HG02571 (cell line): ENCODE measurements around the gene TAF1C.

ENCODE experiments used
- ATAC-seq: cut with Tn5 transposase; IDR thresholded peaks from one replicate; pipeline ENCODE4 v1.9.1; 2021; ENCODE audit warnings: mild to moderate bottlenecking, moderate library complexity; ENCODE audit not compliant: unreplicated experiment

The TAF1C gene

GRCh38 chr16:84161801-84162200 lies 25.1 kb downstream of the TAF1C start:
- no peak for ATAC-seq

GRCh38 chr16:84161037-84161436 lies 25.8 kb downstream of the TAF1C start:
- no peak for ATAC-seq

DNA sequence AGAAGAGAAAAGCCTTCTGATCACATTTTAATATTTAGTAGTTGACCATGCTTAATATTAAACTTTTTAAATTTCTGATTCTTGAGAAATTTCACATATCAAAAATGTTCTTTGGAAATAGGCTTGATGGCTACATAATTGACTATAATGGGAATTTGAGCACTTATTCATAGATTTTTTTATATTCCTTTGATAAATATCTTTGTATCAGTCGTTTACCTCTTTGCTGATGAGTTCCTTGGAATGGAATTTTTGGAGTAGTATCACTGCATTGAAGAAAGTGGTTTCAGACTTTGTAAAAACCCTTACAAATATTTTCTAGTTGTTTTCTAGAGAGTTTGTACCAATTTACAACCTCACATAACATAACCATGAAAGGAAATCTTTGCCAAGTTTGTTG lies 27.1 kb downstream of the TAF1C start:
- no peak for ATAC-seq

- no peak for ATAC-seq
Measured at GRCh38 chr16:84159007-84159406, 27.9 kb downstream of the TAF1C start.

DNA sequence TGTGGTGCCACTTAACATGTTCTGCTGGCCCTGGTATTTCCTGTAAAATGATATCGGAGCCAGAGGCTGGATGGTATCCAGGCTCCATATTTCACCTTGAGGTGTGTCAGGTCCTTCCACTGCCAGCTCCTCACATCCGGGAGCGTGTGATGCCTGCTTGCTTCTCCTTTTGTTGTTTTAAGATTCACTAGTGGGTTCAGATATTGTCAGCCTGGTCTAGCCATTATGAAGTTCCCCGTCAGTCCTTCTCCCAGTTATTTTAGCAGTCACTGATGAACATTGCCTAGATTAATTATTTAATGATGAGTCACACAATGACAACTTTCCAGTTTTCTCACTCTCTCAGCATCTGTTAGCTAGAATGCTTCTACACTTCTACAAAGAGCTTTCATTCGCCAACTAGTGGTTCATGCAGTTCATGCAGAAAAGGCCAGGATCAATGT lies 30.5 kb downstream of the TAF1C start:
- no peak for ATAC-seq

DNA sequence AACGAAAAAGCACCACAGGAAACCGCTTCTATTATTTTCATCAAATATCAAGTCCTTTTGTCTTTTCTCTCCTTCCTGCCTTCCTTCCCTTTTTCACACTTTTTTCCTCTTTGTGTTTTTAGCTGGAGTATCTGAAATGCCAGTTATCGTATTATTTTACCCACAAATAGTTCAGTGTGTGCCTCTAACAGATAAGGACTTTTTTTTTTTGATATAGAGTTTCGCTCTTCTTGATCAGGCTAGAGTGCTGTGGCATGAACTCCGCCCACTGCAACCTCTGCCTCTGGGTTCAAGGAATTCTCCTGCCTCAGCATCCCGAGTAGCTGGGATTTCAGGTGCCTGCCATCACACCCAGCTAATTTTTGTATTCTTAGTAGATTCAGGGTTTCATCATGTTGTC lies 31.1 kb downstream of the TAF1C start:
- no peak for ATAC-seq

DNA sequence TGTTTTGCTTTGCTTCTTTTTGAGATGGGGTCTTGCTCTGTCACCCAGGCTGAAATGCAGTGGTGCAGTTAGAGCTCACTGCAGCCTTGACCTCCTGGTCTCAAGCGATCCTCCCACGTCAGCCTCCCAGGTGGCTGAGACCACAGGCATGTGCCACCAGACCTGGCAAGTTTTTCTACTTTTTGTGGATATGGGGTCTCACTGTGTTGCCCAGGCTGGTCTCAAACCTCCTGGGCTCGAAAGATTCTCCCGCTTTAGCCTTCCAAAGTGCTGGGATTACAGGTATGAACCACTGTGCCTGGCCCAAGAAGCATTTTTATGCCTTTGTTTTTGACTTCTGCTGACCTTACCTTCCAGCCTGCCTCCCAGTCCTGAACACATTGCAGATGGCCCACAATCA lies 31.6 kb downstream of the TAF1C start:
- ATAC-seq: no peak

DNA sequence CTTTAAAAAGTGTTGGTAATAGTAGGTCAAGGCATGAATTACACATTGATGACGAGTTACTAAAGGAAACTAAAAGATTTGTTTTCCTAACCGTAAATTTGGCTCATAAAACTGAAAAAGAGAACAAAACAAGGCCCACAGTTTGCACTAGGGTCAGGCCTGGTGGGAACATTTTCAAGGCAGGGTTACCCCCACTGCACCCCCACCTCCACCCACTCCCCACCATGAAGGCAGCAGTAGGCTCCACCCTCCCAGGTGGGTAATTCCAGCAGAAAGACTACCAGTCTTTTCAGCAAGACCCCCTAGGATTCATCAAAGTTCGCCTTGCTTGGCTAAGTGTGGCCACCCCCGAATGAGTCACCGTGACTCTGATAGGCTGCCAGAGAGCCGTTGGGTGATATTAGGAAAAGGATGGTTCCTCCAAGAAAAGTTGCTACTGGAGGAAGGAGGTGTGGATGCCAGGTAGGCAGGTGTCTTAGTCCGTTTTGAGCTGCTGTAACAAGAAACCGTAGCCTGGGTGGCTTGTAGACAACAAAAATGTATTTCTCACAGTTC lies 33.1 kb downstream of the TAF1C start:
- no peak for ATAC-seq

DNA sequence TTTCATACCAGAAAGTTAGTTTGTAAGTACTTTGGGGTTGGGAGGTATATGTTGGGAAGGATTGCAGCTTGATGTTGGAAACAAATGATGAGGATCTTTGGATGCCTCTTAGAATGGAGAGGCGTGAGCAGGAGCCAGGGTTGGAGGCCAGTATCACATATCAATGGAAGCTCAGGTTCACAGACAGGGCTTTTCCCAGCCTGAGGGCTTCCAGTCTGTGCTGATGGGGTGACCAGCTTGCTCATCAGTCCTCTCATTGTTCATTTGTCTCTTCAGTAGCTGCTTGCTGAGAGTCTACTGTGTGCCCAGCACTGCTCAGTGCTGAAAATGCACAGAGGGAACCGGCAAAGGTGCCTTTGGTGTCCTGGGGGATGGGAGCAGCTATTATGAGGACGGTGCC lies 35.9 kb downstream of the TAF1C start:
- ATAC-seq: no peak

DNA sequence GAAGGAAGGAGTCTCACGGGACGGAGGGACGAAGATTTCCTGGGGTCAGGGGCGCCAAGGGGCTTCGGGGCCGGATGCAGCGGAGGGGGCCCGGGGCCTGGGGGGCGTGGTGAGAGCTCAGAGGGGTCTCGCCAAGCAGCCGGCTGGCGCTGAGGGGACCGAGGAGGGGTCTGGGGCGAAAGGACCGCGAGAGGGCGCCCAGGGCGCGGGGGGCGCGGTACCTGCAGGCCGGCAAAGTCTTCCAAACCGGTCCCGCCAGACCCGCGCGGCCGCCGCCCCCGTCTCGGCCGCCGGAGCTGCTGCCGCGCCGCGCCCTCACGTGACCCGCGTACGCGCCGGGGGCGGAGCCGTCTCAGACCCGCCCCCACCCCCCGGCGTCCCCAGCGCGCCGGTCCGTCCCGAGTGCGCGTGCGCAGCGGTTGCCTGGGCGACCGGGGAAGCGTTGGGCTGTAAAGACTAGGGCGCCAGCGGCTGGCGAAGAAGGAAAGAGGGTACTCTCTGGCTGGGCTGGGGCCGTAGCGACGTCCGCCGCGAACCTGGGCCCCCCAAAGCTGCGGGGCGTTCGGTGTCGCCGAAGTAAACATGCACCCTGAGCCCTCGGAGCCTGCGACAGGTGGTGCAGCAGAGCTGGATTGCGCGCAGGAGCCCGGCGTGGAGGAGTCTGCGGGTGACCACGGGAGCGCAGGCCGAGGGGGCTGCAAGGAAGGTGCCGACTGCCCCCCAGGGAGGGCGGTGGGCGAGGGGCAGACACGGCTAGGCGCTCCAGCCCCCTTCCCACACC lies 41.8 kb downstream of the TAF1C start, which contains the start of the genes DNAAF1 and HSDL1:
DNAAF1 (plus strand) TSS at position 450 of the 781 bp plus-strand sequence; CDS start at position 583, 133 bp downstream.
HSDL1 (minus strand) TSS at position 319 of the 781 bp plus-strand sequence. CDS start 13,856 bp downstream, outside the sequence.
- peak; percentile 71 for ATAC-seq

- no peak for ATAC-seq
Measured at GRCh38 chr16:84144209-84144858, 42.5 kb downstream of the TAF1C start.

DNA sequence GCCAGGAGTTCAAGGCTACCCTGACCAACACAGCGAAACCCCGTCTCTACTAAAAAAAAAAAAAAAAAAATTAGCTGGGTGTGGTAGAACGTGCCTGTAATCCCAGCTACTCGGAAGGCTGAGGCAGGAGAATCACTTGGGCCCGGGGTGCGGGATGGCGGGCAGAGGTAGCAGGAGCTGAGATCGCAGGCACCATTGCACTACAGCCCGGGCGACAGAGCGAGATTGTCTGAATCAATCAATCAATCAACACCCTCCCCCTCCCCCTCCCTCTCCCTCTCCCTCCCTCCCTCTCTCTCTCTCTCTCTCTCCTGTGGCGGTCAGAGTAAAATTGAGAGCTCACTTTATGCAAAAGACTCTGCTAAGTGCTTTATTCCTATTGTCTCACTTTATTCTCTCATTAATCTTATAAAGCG lies 43.1 kb downstream of the TAF1C start:
- no peak for ATAC-seq

GRCh38 chr16:84143081-84143480 lies 43.8 kb downstream of the TAF1C start:
- ATAC-seq: no peak

DNA sequence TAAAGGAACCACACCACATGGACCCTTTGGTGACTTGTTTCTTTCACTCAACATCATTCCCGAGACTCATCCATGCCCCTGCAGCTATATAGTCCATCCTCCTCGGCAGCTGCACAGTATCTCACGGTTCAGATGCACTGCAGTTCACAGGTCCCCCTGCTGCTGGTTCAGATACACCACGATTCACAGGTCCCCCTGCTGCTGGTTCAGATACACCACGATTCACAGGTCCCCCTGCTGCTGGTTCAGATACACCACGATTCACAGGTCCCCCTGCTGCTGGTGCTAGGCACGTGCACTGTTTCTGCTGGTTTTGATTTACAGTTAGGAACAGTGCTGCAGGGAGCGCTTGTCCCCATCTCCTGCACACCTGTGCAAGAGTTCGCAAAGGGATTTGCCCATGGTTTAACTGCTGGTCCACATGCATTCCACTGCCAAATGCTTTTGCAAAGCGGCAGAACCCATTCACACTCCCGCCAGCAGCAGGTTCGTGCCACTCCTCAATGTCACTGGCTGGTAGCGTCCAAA lies 45.6 kb downstream of the TAF1C start:
- ATAC-seq: no peak

GRCh38 chr16:84139628-84140258 lies 47.1 kb downstream of the TAF1C start:
- no peak for ATAC-seq

- ATAC-seq: no peak
Measured at GRCh38 chr16:84138824-84139627, 47.8 kb downstream of the TAF1C start.

DNA sequence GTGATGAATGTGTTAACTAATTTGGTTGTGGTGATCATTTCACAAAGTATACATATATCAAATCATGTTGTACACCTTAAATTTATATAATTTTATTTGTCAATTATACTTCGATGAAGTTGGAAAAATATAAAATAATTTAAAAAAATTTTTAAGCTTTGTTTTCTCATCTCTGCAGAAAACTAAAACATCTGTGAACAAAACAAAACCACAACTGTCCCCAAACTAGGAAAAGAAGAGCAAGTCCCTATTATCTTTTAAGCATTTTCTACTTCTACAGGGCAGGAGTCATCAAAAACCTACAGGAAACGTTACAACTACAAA lies 48.4 kb downstream of the TAF1C start:
- no peak for ATAC-seq

- ATAC-seq: no peak
Measured at GRCh38 chr16:84137769-84138357, 49.0 kb downstream of the TAF1C start.

- no peak for ATAC-seq
Measured at GRCh38 chr16:84137287-84137686, 49.6 kb downstream of the TAF1C start.
